Liver (tissue), 9 donors: ENCODE results near the gene FOXG1. TPM values are rescaled to one million over a fixed set of nuclear protein-coding genes. Genes with fewer than 3 reads are reported as not detected.

ENCODE experiments used
- DNase-seq: peaks from one replicate; pipeline ENCODE4 v3.0.0-alpha.2; 2017; ENCODE audit warnings: low spot score
- H3K27ac ChIP-seq, 2 donors: one replicate each; pipeline ENCODE4 v1.7.0; 2013; ENCODE audit warnings: inconsistent platforms in 2 of 2, low read length in 2 of 2, control low read depth in 1 of 2, low read depth in 1 of 2, mild to moderate bottlenecking in 1 of 2
- H3K27me3 ChIP-seq, 4 donors: one replicate each; pipeline versions ENCODE4 v1.6.1 to v1.7.0; 2013; ENCODE audit warnings: low read length in 3 of 4, inconsistent platforms in 1 of 4, mild to moderate bottlenecking in 1 of 4, moderate library complexity in 1 of 4; ENCODE audit not compliant: control insufficient read depth in 4 of 4, insufficient read depth in 4 of 4
- H3K36me3 ChIP-seq, 4 donors: one replicate each; pipeline versions ENCODE4 v1.6.1 to v1.7.0; 2013; ENCODE audit warnings: low read length in 3 of 4, mild to moderate bottlenecking in 3 of 4, low read depth in 1 of 4, moderate library complexity in 1 of 4; ENCODE audit not compliant: control insufficient read depth in 4 of 4, insufficient read depth in 3 of 4
- H3K4me1 ChIP-seq, 4 donors: one replicate each; pipeline versions ENCODE4 v1.6.1 to v1.7.0; 2013; ENCODE audit warnings: low read length in 3 of 4, mild to moderate bottlenecking in 3 of 4, moderate library complexity in 1 of 4; ENCODE audit not compliant: control insufficient read depth in 4 of 4, insufficient read depth in 4 of 4
- H3K4me3 ChIP-seq, 3 donors: one replicate each; pipeline versions ENCODE4 v1.6.1 to v1.7.0; 2013; ENCODE audit warnings: low read length in 3 of 3, control low read depth in 1 of 3, low read depth in 1 of 3, mild to moderate bottlenecking in 1 of 3
- H3K9ac ChIP-seq, 2 donors: one replicate each; pipeline ENCODE4 v1.7.0; 2013; ENCODE audit warnings: low read length in 2 of 2, mild to moderate bottlenecking in 2 of 2, moderate library complexity in 2 of 2, control low read depth in 1 of 2, low read depth in 1 of 2
- H3K9me3 ChIP-seq, 4 donors: one replicate each; pipeline versions ENCODE4 v1.6.1 to v1.7.0; 2013; ENCODE audit warnings: low read length in 3 of 4; ENCODE audit not compliant: control insufficient read depth in 4 of 4
- EGR1 ChIP-seq, 2 donors: IDR thresholded peaks; 2 replicates each; pipeline ENCODE4 v1.6.1; 2016 to 2018; ENCODE audit warnings: antibody characterized with exemption in 2 of 2, low read depth in 2 of 2
- FOXA1 ChIP-seq: IDR thresholded peaks from 2 replicates; pipeline ENCODE4 v1.6.1; 2016; ENCODE audit warnings: antibody characterized with exemption
- FOXA2 ChIP-seq: IDR thresholded peaks from 2 replicates; pipeline ENCODE4 v1.6.1; 2016; ENCODE audit warnings: antibody characterized with exemption
- GABPA ChIP-seq, 2 donors: IDR thresholded peaks in 1 of 2; conservative IDR thresholded peaks in 1 of 2; 2 replicates each; pipeline ENCODE4 v1.6.1; 2016; ENCODE audit warnings: antibody characterized with exemption in 2 of 2, mild to moderate bottlenecking in 1 of 2, moderate library complexity in 1 of 2
- HNF4A ChIP-seq, 2 donors: conservative IDR thresholded peaks; 2 replicates each; pipeline ENCODE4 v1.6.1; 2016; ENCODE audit warnings: antibody characterized with exemption in 2 of 2, mild to moderate bottlenecking in 2 of 2
- HNF4G ChIP-seq: IDR thresholded peaks from 2 replicates; pipeline ENCODE4 v1.6.1; 2016; ENCODE audit warnings: antibody characterized with exemption
- JUND ChIP-seq, 2 donors: IDR thresholded peaks; 2 replicates each; pipeline ENCODE4 v1.6.1; 2016; ENCODE audit warnings: antibody characterized with exemption in 2 of 2
- NR2F2 ChIP-seq: IDR thresholded peaks from 2 replicates; pipeline ENCODE4 v1.6.1; 2016; ENCODE audit warnings: antibody characterized with exemption
- RAD21 ChIP-seq, 2 donors: IDR thresholded peaks; 2 replicates each; pipeline ENCODE4 v1.6.1; 2016; ENCODE audit warnings: antibody characterized with exemption in 2 of 2, mild to moderate bottlenecking in 2 of 2
- RXRA ChIP-seq, 2 donors: IDR thresholded peaks; 2 replicates each; pipeline ENCODE4 v1.6.1; 2017 to 2018; ENCODE audit warnings: antibody characterized with exemption in 2 of 2, mild to moderate bottlenecking in 1 of 2
- SP1 ChIP-seq: IDR thresholded peaks from 2 replicates; pipeline ENCODE4 v1.6.1; 2018; ENCODE audit warnings: antibody characterized with exemption, mild to moderate bottlenecking
- TAF1 ChIP-seq: conservative IDR thresholded peaks from 2 replicates; pipeline ENCODE4 v1.6.1; 2016; ENCODE audit warnings: antibody characterized with exemption, mild to moderate bottlenecking
- YY1 ChIP-seq: IDR thresholded peaks from 2 replicates; pipeline ENCODE4 v1.6.1; 2016; ENCODE audit warnings: antibody characterized with exemption, mild to moderate bottlenecking
- WGBS: extraction: QIAGEN DNeasy Blood & Tissue Kit; methylation state at CpG from one replicate; pipeline ENCODE4 v1.1.7; 2013; 5-methylcytosine and 5-hydroxymethylcytosine counted together
- polyA plus RNA-seq, 2 donors: library from polyadenylated mRNA; stranded (reverse) in 1 of 2; unstranded in 1 of 2; fragments of 200-250 nt in 1 of 2; fragments of >200 nt in 1 of 2; fragmentation: Nextera tagmentation in 1 of 2; extraction: Ambion mirVana in 1 of 2; gene quantifications; one replicate each; pipeline versions ENCODE4 v1.2.1 to v1.2.3, GENCODE V29; 2013 to 2015
- total RNA-seq, 2 donors: library from RNA; depleted of rRNA; stranded (reverse); fragments of >200 nt; gene quantifications; one replicate each; pipeline ENCODE4 v1.2.3, GENCODE V29; 2014
- TF ChIP-seq, protein P1 (sequence below): fragments of 150-350 bp; IDR thresholded peaks from 2 replicates; pipeline ENCODE4 v1.5.1; 2017; ENCODE audit warnings: improper control_type of control experiment, low read depth, low read length; ENCODE audit not compliant: missing input control
- TF ChIP-seq, protein P2 (sequence below): IDR thresholded peaks from 2 replicates; pipeline ENCODE4 v1.6.1; 2016; ENCODE audit warnings: antibody characterized with exemption
- TF ChIP-seq, protein P3 (sequence below): IDR thresholded peaks from 2 replicates; pipeline ENCODE4 v1.6.1; 2016; ENCODE audit warnings: antibody characterized with exemption
- TF ChIP-seq, protein P4 (sequence below): IDR thresholded peaks from 2 replicates; pipeline ENCODE4 v1.6.1; 2016; ENCODE audit warnings: antibody characterized with exemption, mild to moderate bottlenecking
- TF ChIP-seq, protein P5 (sequence below): IDR thresholded peaks from 2 replicates; pipeline ENCODE4 v1.6.1; 2016; ENCODE audit warnings: antibody characterized with exemption
- donor health status: healthy.
- donor health status: healthy.
- donor health status: healthy.
- donor health status: healthy.
- donor health status: healthy.

Gene FOXG1
- total RNA-seq (not detected), polyA plus RNA-seq (not detected)

DNA sequence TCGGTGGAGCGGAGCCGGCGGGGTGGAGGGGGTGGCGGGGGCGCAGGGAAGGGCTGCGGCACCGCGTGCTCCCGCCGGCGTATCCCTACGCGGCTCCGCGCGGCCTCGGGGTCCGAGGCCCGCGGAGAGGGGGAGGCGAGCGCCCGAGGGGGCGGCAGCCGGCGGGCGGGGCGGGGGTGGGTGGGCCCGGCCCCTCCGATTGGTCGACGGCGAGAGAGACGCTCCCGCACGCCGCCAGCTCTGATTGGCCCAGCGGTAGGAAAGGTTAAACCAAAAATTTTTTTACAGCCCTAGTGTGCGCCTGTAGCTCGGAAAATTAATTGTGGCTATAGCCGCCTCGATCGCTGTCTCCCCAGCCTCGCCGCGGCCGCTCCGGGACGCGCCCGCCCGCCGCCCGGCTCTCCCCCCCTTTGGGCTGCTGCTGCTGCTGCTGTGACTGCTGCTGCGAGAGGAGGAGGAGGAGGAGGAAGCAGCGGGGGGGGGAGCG, at the start of gene FOXG1:
FOXG1 (plus strand) TSS at position 319 of the 487 bp plus-strand sequence. CDS start 493 bp downstream, outside the sequence.
- peaks cover 7 to 13% (median 11%) of the 10 kb centered on the region in 4 donors for H3K4me1 ChIP-seq
- H3K27ac ChIP-seq, result no peak within 1 kb of the TSS
- peak within 1 kb of the TSS in 1 of 3 donors; percentile 48 for H3K4me3 ChIP-seq
- H3K9me3 ChIP-seq, result peaks cover 0 to 8% (median 0%) of the 10 kb centered on the region in 4 donors
- WGBS, result 8% methylated on average over 58 of the region's 58 CpGs
- H3K27me3 ChIP-seq, result peaks cover 9 to 39% (median 18%) of the 10 kb centered on the region in 4 donors
- TF ChIP-seq, protein P1, sequence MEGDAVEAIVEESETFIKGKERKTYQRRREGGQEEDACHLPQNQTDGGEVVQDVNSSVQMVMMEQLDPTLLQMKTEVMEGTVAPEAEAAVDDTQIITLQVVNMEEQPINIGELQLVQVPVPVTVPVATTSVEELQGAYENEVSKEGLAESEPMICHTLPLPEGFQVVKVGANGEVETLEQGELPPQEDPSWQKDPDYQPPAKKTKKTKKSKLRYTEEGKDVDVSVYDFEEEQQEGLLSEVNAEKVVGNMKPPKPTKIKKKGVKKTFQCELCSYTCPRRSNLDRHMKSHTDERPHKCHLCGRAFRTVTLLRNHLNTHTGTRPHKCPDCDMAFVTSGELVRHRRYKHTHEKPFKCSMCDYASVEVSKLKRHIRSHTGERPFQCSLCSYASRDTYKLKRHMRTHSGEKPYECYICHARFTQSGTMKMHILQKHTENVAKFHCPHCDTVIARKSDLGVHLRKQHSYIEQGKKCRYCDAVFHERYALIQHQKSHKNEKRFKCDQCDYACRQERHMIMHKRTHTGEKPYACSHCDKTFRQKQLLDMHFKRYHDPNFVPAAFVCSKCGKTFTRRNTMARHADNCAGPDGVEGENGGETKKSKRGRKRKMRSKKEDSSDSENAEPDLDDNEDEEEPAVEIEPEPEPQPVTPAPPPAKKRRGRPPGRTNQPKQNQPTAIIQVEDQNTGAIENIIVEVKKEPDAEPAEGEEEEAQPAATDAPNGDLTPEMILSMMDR, result no peak
- TF ChIP-seq GABPA (IDR thresholded peaks at IDR 0.05 in 1 of 2, conservative IDR thresholded peaks at IDR 0.05 in 1 of 2), result no peak
- TF ChIP-seq SP1, result no peak
- TF ChIP-seq, protein P2, sequence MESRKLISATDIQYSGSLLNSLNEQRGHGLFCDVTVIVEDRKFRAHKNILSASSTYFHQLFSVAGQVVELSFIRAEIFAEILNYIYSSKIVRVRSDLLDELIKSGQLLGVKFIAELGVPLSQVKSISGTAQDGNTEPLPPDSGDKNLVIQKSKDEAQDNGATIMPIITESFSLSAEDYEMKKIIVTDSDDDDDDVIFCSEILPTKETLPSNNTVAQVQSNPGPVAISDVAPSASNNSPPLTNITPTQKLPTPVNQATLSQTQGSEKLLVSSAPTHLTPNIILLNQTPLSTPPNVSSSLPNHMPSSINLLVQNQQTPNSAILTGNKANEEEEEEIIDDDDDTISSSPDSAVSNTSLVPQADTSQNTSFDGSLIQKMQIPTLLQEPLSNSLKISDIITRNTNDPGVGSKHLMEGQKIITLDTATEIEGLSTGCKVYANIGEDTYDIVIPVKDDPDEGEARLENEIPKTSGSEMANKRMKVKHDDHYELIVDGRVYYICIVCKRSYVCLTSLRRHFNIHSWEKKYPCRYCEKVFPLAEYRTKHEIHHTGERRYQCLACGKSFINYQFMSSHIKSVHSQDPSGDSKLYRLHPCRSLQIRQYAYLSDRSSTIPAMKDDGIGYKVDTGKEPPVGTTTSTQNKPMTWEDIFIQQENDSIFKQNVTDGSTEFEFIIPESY, result no peak
- TF ChIP-seq, protein P3, sequence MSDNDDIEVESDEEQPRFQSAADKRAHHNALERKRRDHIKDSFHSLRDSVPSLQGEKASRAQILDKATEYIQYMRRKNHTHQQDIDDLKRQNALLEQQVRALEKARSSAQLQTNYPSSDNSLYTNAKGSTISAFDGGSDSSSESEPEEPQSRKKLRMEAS, result no peak
- TF ChIP-seq TAF1, result no peak
- no peak for TF ChIP-seq HNF4A (conservative IDR thresholded peaks at IDR 0.05)
- TF ChIP-seq, protein P4, sequence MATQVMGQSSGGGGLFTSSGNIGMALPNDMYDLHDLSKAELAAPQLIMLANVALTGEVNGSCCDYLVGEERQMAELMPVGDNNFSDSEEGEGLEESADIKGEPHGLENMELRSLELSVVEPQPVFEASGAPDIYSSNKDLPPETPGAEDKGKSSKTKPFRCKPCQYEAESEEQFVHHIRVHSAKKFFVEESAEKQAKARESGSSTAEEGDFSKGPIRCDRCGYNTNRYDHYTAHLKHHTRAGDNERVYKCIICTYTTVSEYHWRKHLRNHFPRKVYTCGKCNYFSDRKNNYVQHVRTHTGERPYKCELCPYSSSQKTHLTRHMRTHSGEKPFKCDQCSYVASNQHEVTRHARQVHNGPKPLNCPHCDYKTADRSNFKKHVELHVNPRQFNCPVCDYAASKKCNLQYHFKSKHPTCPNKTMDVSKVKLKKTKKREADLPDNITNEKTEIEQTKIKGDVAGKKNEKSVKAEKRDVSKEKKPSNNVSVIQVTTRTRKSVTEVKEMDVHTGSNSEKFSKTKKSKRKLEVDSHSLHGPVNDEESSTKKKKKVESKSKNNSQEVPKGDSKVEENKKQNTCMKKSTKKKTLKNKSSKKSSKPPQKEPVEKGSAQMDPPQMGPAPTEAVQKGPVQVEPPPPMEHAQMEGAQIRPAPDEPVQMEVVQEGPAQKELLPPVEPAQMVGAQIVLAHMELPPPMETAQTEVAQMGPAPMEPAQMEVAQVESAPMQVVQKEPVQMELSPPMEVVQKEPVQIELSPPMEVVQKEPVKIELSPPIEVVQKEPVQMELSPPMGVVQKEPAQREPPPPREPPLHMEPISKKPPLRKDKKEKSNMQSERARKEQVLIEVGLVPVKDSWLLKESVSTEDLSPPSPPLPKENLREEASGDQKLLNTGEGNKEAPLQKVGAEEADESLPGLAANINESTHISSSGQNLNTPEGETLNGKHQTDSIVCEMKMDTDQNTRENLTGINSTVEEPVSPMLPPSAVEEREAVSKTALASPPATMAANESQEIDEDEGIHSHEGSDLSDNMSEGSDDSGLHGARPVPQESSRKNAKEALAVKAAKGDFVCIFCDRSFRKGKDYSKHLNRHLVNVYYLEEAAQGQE, result no peak
- no peak for TF ChIP-seq HNF4G
- no peak for TF ChIP-seq YY1
- TF ChIP-seq RAD21 (IDR thresholded peaks at IDR 0.05), result no peak
- no peak for TF ChIP-seq FOXA1
- no peak for TF ChIP-seq JUND (IDR thresholded peaks at IDR 0.05)
- no peak for TF ChIP-seq RXRA (IDR thresholded peaks at IDR 0.05)
- TF ChIP-seq NR2F2, result no peak
- no peak for TF ChIP-seq FOXA2
- no peak for TF ChIP-seq EGR1 (IDR thresholded peaks at IDR 0.05; ENCODE audit: low read depth in 2 of 2)
- TF ChIP-seq, protein P5, sequence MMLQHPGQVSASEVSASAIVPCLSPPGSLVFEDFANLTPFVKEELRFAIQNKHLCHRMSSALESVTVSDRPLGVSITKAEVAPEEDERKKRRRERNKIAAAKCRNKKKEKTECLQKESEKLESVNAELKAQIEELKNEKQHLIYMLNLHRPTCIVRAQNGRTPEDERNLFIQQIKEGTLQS, result no peak
- no peak for DNase-seq
- H3K9ac ChIP-seq, result no peak within 1 kb of the TSS
- H3K36me3 ChIP-seq, result no peaks in the 10 kb centered on the region
